ENCODE results near the gene MAP7.

DNA sequence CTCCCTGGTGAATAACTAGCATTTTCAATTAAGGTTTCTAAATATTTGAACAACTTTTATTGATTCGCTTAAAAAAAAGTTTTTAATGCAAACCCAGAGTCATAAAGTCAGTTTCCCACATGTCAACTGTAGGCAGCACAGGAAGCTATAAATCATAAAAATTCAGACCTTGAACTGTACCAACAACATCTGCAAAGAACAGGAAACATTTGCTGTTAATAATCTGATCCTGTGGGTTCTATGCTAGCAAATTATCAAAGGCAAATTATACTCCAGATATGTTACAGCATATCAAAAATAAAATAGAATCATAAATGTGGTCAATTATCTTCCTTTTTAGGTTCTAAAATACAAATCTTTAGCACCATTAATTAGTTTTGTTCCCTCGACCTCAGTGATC is 16.6 kb upstream of the MAP7 start:
- TF ChIP-seq, protein P1, sequence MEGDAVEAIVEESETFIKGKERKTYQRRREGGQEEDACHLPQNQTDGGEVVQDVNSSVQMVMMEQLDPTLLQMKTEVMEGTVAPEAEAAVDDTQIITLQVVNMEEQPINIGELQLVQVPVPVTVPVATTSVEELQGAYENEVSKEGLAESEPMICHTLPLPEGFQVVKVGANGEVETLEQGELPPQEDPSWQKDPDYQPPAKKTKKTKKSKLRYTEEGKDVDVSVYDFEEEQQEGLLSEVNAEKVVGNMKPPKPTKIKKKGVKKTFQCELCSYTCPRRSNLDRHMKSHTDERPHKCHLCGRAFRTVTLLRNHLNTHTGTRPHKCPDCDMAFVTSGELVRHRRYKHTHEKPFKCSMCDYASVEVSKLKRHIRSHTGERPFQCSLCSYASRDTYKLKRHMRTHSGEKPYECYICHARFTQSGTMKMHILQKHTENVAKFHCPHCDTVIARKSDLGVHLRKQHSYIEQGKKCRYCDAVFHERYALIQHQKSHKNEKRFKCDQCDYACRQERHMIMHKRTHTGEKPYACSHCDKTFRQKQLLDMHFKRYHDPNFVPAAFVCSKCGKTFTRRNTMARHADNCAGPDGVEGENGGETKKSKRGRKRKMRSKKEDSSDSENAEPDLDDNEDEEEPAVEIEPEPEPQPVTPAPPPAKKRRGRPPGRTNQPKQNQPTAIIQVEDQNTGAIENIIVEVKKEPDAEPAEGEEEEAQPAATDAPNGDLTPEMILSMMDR (IDR thresholded peaks at IDR 0.05) = no peak
- no peak for TF ChIP-seq POLR2A (IDR thresholded peaks at IDR 0.05)
- TF ChIP-seq POLR2AphosphoS5 (IDR thresholded peaks at IDR 0.05) = peak in 1 of 3 donors; percentile 4

All from transverse colon (tissue), 4 donors.